ENCODE data around the gene RELN. TPM values are rescaled to one million over a fixed set of nuclear protein-coding genes. Genes with fewer than 3 reads are reported as not detected.

RELN gene
- total and polyA plus RNA-seq, 8 donors = 3.6 to 20.1 (median 15.3) TPM

GRCh38 chr7:104018425-104018824 lies 29.0 kb upstream of the RELN start:
- ATAC-seq (no peak), DNase-seq (no peak)
- intact Hi-C loops (cut with DNase I) = no loop called here
- Histone ChIP-seq H3K4me3 (no peak overlapping the region), H3K36me3 (no peaks in the 10 kb centered on the region), H3K4me1 (no peaks in the 10 kb centered on the region), H3K27ac (no peak overlapping the region), H3K9me3 (peaks cover 0 to 4% of the 10 kb centered on the region in 2 donors), H3K27me3 (no peaks in the 10 kb centered on the region)
- TF ChIP-seq CTCF (IDR thresholded peaks at IDR 0.05) = no peak

GRCh38 chr7:104017001-104017400 lies 27.5 kb upstream of the RELN start:
- DNase-seq (no peak), ATAC-seq (no peak)
- Histone ChIP-seq H3K27ac (no peak overlapping the region), H3K36me3 (no peaks in the 10 kb centered on the region), H3K4me3 (no peak overlapping the region), H3K27me3 (no peaks in the 10 kb centered on the region), H3K4me1 (no peaks in the 10 kb centered on the region), H3K9me3 (no peaks in the 10 kb centered on the region)
- intact Hi-C loops (cut with DNase I) = no loop called here
- TF ChIP-seq CTCF (IDR thresholded peaks at IDR 0.05) = no peak

GRCh38 chr7:104012835-104013234 lies 23.4 kb upstream of the RELN start:
- ATAC-seq (no peak), DNase-seq (no peak)
- Histone ChIP-seq H3K27me3 (no peaks in the 10 kb centered on the region), H3K27ac (no peak overlapping the region), H3K36me3 (no peaks in the 10 kb centered on the region), H3K4me1 (no peaks in the 10 kb centered on the region), H3K9me3 (no peaks in the 10 kb centered on the region), H3K4me3 (no peak overlapping the region)
- no peak for TF ChIP-seq CTCF (IDR thresholded peaks at IDR 0.05)
- intact Hi-C loops (cut with DNase I) = no loop called here

- Histone ChIP-seq H3K27me3 (no peaks in the 10 kb centered on the region), H3K4me1 (no peaks in the 10 kb centered on the region), H3K27ac (no peak overlapping the region), H3K36me3 (no peaks in the 10 kb centered on the region), H3K4me3 (no peak overlapping the region), H3K9me3 (no peaks in the 10 kb centered on the region)
- no peak for DNase-seq
- intact Hi-C loops (cut with DNase I) = no loop called here
- no peak for TF ChIP-seq CTCF (IDR thresholded peaks at IDR 0.05)
- ATAC-seq = no peak
Measured at GRCh38 chr7:104011829-104012228, 22.4 kb upstream of the RELN start.

GRCh38 chr7:104010052-104010909 lies 20.8 kb upstream of the RELN start:
- no peak overlapping the region for H3K4me3 ChIP-seq
- no peaks in the 10 kb centered on the region for H3K9me3 ChIP-seq
- no peak overlapping the region for H3K27ac ChIP-seq
- TF ChIP-seq CTCF (IDR thresholded peaks at IDR 0.05) = no peak
- no peaks in the 10 kb centered on the region for H3K27me3 ChIP-seq
- DNase-seq (no peak), ATAC-seq (no peak)
- intact Hi-C loops (cut with DNase I) = no loop called here
- no peaks in the 10 kb centered on the region for H3K4me1 ChIP-seq
- H3K36me3 ChIP-seq = no peaks in the 10 kb centered on the region

Data from left lung (tissue), 10 donors.